Measurements from ENCODE around the gene DRD5.
"Not testable (repeated sequence)": the region's sequence is repeated elsewhere in the genome, so short reads cannot be mapped to it uniquely, and the experiment has no call there.

Gene DRD5

GRCh38 chr4:9781343-9782135 is at the start of gene DRD5:
TSS of gene DRD5 (plus strand) at chr4:9781634. CDS start at chr4:9782030, 396 bp downstream.
- no peak for DNase-seq

GRCh38 chr4:9732256-9732655 is 49.2 kb upstream of the DRD5 start:
- not testable (repeated sequence) for DNase-seq

DNA sequence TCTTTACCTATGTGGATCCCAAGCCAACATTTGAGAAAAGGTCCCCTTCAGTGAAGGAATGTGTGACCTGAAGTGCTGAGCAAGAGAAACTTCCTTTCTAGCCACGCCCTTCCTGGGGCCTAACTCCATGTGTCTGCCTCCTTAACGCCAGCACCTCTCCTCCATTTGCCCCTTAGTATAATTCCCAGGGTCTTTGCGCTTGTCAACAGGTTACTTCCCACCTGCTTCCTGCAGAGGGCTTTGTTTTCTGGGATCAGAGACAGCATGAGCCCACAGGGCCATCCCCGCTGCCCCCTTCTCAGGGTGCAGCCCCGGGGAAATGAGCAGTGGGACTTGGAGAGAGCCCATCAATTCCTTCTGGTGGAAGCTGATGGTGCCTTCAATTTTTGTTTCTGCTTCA is 45.9 kb upstream of the DRD5 start:
- DNase-seq, result no peak

DNA sequence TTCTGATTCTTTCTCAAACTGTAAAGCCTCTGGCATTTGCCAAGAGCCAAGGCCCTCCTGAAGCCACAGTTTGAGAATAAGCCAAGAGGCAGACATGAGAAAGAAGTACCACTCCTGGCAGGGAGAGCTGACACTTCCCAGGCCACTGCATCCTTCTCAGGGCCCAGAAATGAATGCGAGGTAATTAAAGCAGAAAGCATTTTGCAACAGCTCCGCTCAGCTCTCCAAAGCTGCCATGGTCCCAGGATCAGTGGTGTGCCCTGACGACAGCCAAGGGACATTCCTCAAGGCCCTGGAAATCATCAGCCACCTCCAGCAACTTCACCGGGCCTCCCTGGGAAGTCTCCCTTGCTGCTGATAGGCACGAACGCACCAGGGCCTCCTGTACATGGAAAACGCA is 44.2 kb upstream of the DRD5 start:
- not testable (repeated sequence) for DNase-seq

DNA sequence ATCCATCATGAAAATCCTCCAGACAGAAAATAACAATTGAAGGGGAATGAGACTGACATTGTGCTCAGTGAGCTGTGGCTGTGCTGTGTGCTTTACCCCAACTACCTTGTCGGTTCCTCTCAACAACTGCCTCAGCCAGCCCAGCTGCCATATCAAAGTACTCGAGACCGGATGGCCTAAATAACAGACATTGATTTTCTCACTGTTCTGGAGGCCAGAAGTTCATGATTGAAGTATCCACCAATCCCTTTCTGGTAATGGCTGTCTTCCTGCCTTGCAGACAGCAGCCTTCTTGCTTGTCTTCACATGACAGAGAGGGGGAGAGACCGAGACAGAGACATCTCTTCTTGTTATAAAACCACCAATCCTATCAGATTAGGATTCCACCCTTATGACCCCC is 37.6 kb upstream of the DRD5 start:
- DNase-seq, result not testable (repeated sequence)

DNA sequence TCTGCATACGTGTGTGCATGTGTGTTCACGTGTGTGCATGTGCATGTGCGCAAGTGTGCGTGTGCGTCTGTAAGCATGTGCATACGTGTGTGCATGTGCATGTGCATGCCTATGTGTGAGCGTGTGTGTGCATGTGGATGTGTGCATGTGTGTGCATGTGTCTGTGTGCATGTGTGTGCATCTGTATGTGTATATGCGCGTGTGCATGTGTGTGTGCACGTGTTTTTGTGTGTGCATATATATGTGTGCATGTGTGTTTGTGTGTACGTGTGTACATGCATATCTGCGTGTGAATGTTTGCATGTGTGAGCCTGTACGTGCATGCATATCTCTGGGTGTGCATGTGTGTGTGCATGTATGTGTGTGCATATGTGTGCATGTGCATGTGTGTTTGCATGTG is 35.7 kb upstream of the DRD5 start:
- no peak for DNase-seq

DNA sequence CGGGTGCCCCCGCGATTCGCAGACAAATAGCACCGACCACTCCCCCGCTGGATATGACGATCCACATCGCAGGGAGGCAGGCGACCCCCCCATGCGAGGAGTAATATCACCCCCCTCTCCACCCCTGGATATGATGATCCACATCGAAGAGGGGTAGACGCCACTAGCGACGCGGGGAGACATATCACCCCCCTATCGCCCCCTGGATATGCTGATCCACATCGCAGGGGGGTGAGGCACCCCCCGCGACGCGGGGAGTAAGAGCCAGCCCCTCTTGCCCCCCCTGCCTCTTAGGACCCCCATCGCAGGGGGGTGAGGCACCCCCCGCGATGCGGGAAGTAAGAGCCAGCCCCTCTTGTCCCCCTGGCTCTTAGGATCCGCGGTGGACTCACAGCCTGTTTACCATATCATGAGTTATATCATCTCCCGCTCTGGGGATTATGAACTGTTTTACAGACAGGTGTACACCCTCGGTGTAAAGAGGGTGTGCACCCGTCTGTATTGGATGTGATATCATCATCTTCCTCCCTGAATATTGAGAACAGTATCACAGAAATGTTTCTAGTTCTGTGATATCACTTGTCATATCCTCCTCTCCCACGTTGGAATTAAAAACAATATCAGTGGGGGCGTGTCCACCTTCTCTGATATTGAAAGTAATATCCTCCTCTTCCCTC is 22.7 kb upstream of the DRD5 start:
- DNase-seq, result no peak

DNA sequence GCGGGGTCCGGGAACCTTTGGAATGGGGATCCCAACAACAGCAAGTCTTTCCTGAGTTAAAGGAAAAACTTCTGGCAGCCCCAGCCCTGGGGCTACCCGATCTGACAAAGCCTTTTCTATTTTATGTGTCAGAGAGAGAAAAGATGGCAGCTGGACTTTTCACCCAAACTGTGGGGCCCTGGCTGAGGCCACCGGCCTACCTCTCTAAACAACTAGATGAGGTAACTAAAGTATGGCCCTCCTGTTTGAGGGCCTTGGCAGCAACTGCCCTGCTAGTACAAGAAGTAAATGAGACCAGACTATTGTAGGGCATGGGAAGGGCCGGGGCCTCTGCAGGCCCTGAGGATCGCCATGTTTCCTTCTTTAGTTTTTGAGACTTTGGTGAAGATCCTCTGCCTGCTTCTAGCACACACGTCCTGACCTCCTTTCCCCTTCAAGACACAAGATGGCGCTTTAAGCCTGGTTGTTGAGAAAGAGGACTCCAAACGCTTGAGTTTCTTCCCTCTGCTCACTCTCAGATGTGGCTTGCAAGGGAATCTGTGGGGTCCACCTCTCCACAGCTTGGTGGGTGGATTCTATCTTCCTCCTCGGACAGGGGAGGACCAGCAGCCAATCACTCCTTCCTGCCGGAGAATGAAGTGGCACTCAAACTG is 18.5 kb upstream of the DRD5 start:
- peak; percentile 44 for DNase-seq

DNA sequence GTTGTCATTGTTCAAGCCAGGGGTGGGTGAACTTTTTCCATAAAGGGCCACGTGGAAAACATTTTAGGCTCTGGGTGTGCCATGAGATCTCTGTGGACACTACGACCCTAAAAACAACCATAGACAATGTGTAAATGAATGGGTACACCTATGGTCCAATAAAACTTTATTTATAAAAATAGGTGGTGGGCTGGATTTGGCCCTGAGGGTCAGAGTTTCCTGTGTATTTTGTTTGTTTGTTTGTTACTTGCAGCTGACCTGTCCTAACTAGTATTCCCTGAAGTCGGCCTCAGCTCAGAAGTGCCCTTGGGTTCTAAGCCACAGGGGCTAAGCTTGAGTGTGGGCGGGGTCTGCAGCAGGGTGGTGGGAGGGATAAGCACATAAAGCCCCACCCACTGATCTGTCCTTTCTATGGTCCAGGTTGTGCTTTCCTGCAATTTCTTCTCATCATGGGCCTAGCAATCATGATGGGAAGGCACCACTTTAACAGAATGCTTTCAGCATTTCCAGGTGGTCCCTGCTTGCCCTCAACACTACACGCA is 17.2 kb upstream of the DRD5 start:
- no peak for DNase-seq

GRCh38 chr4:9765091-9765490 is 16.3 kb upstream of the DRD5 start:
- no peak for DNase-seq

GRCh38 chr4:9769321-9769720 is 12.1 kb upstream of the DRD5 start:
- DNase-seq, result no peak

- DNase-seq, result no peak
Observed at GRCh38 chr4:9771034-9771433, 10.4 kb upstream of the DRD5 start.

DNA sequence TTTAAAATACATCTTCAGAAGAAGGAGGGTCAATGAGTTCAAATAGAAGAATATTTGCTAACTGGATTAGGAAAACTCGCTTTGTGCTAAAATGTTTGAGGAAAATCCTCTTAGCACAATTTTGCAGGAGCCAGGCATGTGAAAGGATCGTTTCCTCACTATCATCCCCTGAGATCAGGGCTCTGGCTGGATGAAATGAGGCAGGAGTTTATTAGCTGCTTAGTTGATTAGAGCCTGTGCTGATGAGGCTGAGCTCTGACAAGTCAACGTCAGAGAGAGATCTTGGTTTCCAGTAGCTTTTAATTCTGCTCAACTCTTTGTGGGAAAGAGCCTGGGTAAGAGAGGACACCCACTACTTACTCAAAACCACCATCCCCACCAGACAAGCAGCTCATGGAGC is 8.0 kb upstream of the DRD5 start:
- DNase-seq, result no peak

GRCh38 chr4:9782136-9782436 is 652 bp downstream of the DRD5 start:
- no peak for DNase-seq

DNA sequence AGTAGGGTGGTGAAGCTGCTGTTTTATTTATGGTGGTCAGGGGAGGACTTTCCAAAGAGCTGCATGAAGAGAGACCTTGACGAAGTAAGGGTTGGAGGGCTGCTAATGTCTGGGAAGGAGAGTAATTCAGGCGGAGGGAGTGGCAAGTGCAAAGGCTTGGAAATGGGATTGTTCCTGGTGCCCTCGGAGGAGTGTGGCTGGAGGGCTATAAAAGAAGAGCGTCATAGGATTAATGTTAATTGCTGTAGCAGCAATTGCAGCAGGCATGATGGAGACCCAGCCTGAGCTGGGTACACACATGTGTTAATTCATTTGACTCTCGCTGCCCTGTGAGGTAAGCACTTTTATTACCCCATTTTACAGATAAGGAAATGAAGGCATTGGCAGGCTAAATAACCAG is 4.5 kb downstream of the DRD5 start:
- not testable (repeated sequence) for DNase-seq

- DNase-seq, result no peak
Observed at GRCh38 chr4:9792381-9792780, 10.9 kb downstream of the DRD5 start.

- DNase-seq, result not testable (repeated sequence)
Observed at GRCh38 chr4:9796641-9797040, 15.2 kb downstream of the DRD5 start.

DNA sequence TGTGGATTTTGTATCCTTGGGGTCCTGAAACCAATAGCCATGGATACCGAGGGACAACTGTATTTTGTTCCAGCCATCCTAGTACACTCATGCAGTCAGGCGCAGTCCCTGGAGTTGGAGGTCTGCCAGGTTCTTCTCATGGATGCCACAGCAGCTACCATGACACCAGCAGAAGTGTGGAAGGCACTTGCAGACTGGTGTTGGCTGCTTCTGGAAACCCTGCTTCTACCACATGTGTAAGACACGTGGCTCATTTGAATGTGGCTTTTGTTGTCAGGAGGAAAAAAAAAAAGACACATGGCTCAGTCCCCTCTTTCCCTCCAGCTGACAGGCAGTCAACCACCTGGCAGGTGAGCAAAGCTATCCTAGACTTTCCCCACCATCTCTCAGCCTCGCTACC is 19.4 kb downstream of the DRD5 start:
- no peak for DNase-seq

DNA sequence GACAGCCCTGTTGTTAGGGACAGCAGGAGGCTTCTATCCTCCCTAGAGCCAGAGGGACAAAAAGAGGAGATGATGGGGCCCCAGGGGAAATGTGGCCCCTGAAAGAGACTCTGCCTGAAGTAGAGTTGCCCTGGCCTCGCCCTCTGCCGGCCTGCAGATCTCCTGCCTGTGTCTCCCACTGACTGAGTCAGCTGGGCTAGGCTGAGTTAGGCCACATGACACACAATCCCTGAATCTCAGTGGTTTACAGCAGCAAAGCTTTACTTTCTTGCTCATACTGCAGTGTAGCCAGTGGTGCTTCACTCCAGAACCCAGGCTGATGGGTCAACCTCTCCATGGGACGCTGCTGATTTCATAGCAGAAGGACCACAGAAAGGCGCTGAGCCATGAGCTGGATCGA is 23.5 kb downstream of the DRD5 start:
- no peak for DNase-seq

DNA sequence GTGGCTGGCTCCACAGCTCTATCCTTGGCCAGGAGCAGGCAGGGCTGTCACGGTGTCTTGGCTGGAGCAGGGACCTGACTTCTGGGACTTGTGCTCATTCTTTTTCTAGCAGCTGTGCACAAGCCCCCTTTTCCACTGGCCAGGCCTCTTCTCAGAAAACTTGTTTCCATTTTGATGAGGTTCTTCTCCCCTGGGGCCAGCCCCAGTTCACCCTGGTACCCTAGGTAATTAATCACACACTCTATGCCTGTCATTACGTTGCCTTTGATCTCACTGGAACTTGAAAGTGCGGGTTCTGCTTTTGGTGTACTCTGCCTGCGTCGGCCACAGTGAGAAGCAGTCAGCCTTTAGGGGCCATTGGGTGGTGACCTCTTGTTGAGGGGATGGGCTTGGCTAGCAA is 26.6 kb downstream of the DRD5 start:
- no peak for DNase-seq

DNA sequence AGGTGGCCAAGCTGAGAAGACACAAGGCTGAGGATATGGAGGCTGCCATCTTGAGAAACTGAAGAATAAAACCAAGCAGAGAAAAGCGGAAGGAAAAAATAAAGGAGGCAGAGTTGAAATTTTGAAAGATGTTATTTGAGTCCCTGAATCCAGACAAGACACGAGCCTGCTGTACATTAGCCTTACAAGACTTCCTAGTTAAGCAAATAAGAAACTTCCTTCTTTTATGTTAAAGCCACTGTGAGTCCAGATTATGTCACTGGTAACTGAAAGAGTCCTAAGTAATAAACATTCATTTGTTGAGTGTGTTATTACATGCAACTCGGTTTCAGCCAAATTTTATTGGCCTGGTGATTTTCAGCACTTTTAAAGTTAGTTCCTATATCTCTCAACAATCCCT is 30.4 kb downstream of the DRD5 start:
- DNase-seq, result no peak

GRCh38 chr4:9812501-9813340 is 31.3 kb downstream of the DRD5 start:
- no peak for DNase-seq

DNA sequence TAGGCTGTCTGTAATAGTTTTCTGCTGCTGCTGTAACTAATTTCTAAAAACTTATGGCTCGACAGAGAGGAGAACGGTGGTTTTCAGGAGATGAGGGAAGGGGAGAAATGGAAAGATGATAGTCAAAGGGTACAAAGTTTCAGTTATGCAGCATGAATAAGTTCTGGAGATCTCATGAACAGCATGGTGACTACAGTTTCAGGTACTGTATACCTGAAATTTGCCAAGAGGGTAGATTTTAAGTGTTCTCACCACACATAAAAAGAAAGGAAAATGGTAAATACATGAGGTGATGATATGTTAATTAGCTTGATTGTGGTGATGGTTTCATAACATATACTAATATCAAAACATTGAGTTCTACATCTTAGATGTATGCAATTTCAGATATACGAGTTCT is 34.9 kb downstream of the DRD5 start:
- no peak for DNase-seq

Measured in fibroblast of skin of right quadriceps (primary cell).